ENCODE data around the gene EARS2.

EARS2 gene

DNA sequence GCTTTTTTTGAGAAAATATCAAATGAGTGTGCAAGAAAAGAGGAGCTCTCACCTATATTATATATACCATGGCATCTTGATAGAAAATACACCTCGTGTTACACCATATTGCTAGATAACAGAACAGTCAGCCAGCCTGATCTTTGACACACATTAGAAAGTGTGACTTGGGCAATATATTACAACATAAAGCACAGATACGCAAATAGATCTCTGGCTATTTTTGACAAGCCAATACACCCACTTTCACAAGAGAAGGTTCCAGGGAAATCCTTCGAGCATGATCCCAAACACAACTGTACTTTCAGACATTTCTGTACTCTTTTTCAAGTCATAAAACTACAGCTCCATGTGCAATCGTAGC lies 56.3 kb downstream of the EARS2 start:
- TF ChIP-seq, protein P1, sequence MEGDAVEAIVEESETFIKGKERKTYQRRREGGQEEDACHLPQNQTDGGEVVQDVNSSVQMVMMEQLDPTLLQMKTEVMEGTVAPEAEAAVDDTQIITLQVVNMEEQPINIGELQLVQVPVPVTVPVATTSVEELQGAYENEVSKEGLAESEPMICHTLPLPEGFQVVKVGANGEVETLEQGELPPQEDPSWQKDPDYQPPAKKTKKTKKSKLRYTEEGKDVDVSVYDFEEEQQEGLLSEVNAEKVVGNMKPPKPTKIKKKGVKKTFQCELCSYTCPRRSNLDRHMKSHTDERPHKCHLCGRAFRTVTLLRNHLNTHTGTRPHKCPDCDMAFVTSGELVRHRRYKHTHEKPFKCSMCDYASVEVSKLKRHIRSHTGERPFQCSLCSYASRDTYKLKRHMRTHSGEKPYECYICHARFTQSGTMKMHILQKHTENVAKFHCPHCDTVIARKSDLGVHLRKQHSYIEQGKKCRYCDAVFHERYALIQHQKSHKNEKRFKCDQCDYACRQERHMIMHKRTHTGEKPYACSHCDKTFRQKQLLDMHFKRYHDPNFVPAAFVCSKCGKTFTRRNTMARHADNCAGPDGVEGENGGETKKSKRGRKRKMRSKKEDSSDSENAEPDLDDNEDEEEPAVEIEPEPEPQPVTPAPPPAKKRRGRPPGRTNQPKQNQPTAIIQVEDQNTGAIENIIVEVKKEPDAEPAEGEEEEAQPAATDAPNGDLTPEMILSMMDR (IDR thresholded peaks at IDR 0.05) = no peak
- no peaks in the 10 kb centered on the region for H3K9me3 ChIP-seq (ENCODE audit: control insufficient read depth, low read length)
- H3K27ac ChIP-seq = no peak overlapping the region
- H3K79me2 ChIP-seq = peaks cover 25% of the 10 kb centered on the region
- H3K4me3 ChIP-seq (ENCODE audit: low read depth, low read length) = no peak overlapping the region
- H3K36me3 ChIP-seq (ENCODE audit: control insufficient read depth, insufficient read depth, low read length) = no peaks in the 10 kb centered on the region
- H3K4me2 ChIP-seq (ENCODE audit: low read length) = no peak overlapping the region
- H3K4me1 ChIP-seq = peaks cover 22% of the 10 kb centered on the region
- H3K27me3 ChIP-seq (ENCODE audit: control insufficient read depth, insufficient read depth, low read length) = no peaks in the 10 kb centered on the region
- H3K9ac ChIP-seq = no peak overlapping the region
- H2AFZ ChIP-seq = no peak overlapping the region

- no peaks in the 10 kb centered on the region for H3K36me3 ChIP-seq (ENCODE audit: control insufficient read depth, insufficient read depth, low read length)
- no peak overlapping the region for H3K9ac ChIP-seq
Observed at GRCh38 chr16:23500212-23500861, 56.8 kb downstream of the EARS2 start.

GRCh38 chr16:23499801-23500200 lies 57.3 kb downstream of the EARS2 start:
- TF ChIP-seq, protein P1 (IDR thresholded peaks at IDR 0.05) = no peak
- Histone ChIP-seq H3K9ac (no peak overlapping the region), H3K36me3 (ENCODE audit: control insufficient read depth, insufficient read depth, low read length) (no peaks in the 10 kb centered on the region), H3K79me2 (peaks cover 28% of the 10 kb centered on the region), H3K4me3 (ENCODE audit: low read depth, low read length) (no peak overlapping the region), H2AFZ (no peak overlapping the region), H3K4me1 (peaks cover 17% of the 10 kb centered on the region), H3K9me3 (ENCODE audit: control insufficient read depth, low read length) (no peaks in the 10 kb centered on the region), H3K27ac (no peak overlapping the region), H3K27me3 (ENCODE audit: control insufficient read depth, insufficient read depth, low read length) (no peaks in the 10 kb centered on the region), H3K4me2 (ENCODE audit: low read length) (no peak overlapping the region)

More at GRCh38 chr16:23500212-23500861, 56.8 kb downstream of the EARS2 start:
- Histone ChIP-seq H3K9me3 (ENCODE audit: control insufficient read depth, low read length) (no peaks in the 10 kb centered on the region), H3K4me2 (ENCODE audit: low read length) (no peak overlapping the region), H3K27ac (no peak overlapping the region), H2AFZ (no peak overlapping the region), H3K4me1 (peaks cover 21% of the 10 kb centered on the region), H3K4me3 (ENCODE audit: low read depth, low read length) (no peak overlapping the region), H3K27me3 (ENCODE audit: control insufficient read depth, insufficient read depth, low read length) (no peaks in the 10 kb centered on the region), H3K79me2 (peaks cover 27% of the 10 kb centered on the region)
- TF ChIP-seq, protein P1 (IDR thresholded peaks at IDR 0.05) = no peak

DNA sequence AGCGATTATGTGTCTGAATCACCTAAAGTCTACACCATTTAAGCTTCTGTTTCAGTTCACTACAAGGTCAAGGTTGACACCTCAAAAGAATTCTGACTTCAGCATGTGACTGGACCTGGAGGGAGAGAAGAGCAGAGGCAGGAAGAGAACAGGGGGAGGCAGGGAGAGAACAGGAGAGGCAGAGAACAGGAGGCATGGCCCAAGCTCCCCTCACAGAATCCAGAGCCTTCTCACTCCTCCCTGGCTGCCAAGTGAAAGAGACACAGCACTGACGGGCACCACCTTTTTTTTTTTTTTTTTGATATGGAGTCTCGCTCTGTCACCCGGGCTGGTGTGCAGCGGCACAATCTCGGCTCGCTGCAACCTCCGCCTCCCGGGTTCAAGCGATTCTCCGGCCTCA lies 58.3 kb downstream of the EARS2 start:
- Histone ChIP-seq H3K27me3 (ENCODE audit: control insufficient read depth, insufficient read depth, low read length) (no peaks in the 10 kb centered on the region), H2AFZ (no peak overlapping the region), H3K36me3 (ENCODE audit: control insufficient read depth, insufficient read depth, low read length) (no peaks in the 10 kb centered on the region), H3K79me2 (peaks cover 37% of the 10 kb centered on the region), H3K4me1 (peaks cover 11% of the 10 kb centered on the region), H3K4me3 (ENCODE audit: low read depth, low read length) (no peak overlapping the region), H3K9me3 (ENCODE audit: control insufficient read depth, low read length) (no peaks in the 10 kb centered on the region), H3K4me2 (ENCODE audit: low read length) (no peak overlapping the region), H3K9ac (no peak overlapping the region), H3K27ac (no peak overlapping the region)
- TF ChIP-seq, protein P1 (IDR thresholded peaks at IDR 0.05) = no peak

DNA sequence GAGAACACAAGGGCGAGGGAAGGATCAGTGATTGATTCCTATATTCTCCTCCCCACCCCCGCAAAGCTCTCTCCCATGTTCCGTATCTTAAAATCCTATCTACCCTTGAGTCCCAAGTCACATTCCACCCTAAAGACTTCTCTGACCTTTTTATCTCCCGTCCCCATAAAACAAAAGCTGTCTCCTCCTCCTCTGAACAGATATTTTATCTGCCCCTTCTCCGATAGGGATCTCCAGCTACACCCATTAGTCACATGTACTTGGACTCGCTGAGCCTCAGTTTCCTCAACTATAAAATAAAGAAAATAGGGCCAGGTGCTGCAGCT lies 59.6 kb downstream of the EARS2 start:
- H3K9ac ChIP-seq = no peak overlapping the region
- peak overlapping the region; percentile 15 for H3K4me3 ChIP-seq (ENCODE audit: low read depth, low read length)
- H3K27ac ChIP-seq = peak overlapping the region; percentile 65

More for the DNA sequence above, 59.6 kb downstream of the EARS2 start:
- H3K4me2 ChIP-seq (ENCODE audit: low read length) = peak overlapping the region; percentile 54
- TF ChIP-seq, protein P1 (IDR thresholded peaks at IDR 0.05) = no peak
- peaks cover 11% of the 10 kb centered on the region for H3K4me1 ChIP-seq
- H2AFZ ChIP-seq = peak overlapping the region; percentile 47
- H3K79me2 ChIP-seq = peaks cover 34% of the 10 kb centered on the region
- no peaks in the 10 kb centered on the region for H3K27me3 ChIP-seq (ENCODE audit: control insufficient read depth, insufficient read depth, low read length)
- no peaks in the 10 kb centered on the region for H3K36me3 ChIP-seq (ENCODE audit: control insufficient read depth, insufficient read depth, low read length)
- no peaks in the 10 kb centered on the region for H3K9me3 ChIP-seq (ENCODE audit: control insufficient read depth, low read length)
